OCI-LY7 (cell line): ENCODE results near the gene CEACAM3. TPM values are rescaled to one million over a fixed set of nuclear protein-coding genes. Genes with fewer than 3 reads are reported as not detected.
A peak's percentile ranks its signal among the peaks of the same experiment; 100 is the strongest.

Experiments
- BruUV-seq: library from RNA; stranded (reverse); fragments of 400-500 nt; replicated peaks from 2 replicates; lab custom pipeline; 2021; lab: Mats Ljungman, UMichigan
- CTCF ChIA-PET: fragments of 300-600 bp; sonication (Branson Sonifier 250); formaldehyde crosslinking; loops from one replicate; lab custom pipeline; 2022; ENCODE audit warnings: antibody characterized with exemption; ENCODE audit not compliant: unreplicated experiment; lab: Charles Lee
- POLR2A ChIA-PET: fragments of 300-600 bp; sonication (Branson Sonifier 250); formaldehyde crosslinking; loops from one replicate; lab custom pipeline; 2022; ENCODE audit warnings: antibody characterized with exemption; lab: Charles Lee
- DNase-seq: peaks from one replicate; pipeline ENCODE4 v3.0.0-alpha.2; 2015; ENCODE audit warnings: low spot score
- H2AFZ ChIP-seq: fragments of 200-600 bp; sonication (generic), shearing (Covaris generic); 2 replicates; pipeline ENCODE4 v1.6.1; 2014; ENCODE audit warnings: mild to moderate bottlenecking, antibody characterized with exemption, low read length, moderate library complexity
- H3K27ac ChIP-seq: fragments of 200-600 bp; sonication (generic); 2 replicates; pipeline ENCODE4 v1.5.1; 2014; ENCODE audit warnings: mixed run types, low read depth, mild to moderate bottlenecking, moderate library complexity, low read length, inconsistent platforms; ENCODE audit not compliant: poor library complexity, severe bottlenecking
- H3K36me3 ChIP-seq: fragments of 200-600 bp; sonication (generic); 2 replicates; pipeline ENCODE4 v1.6.1; 2014; ENCODE audit warnings: mild to moderate bottlenecking, antibody characterized with exemption, low read length, moderate library complexity, mixed read lengths; ENCODE audit not compliant: insufficient read depth
- H3K4me1 ChIP-seq: fragments of 200-600 bp; sonication (generic); 2 replicates; pipeline ENCODE4 v1.5.1; 2014; ENCODE audit warnings: mild to moderate bottlenecking, low read length; ENCODE audit not compliant: insufficient read depth, poor library complexity, severe bottlenecking
- H3K4me2 ChIP-seq: fragments of 200-600 bp; sonication (generic); 2 replicates; pipeline ENCODE4 v1.6.1; 2014; ENCODE audit warnings: mild to moderate bottlenecking, low read length
- H3K4me3 ChIP-seq: fragments of 200-600 bp; sonication (generic); 2 replicates; pipeline ENCODE4 v1.5.1; 2014; ENCODE audit warnings: mild to moderate bottlenecking, low read depth, low read length; ENCODE audit not compliant: poor library complexity, severe bottlenecking
- H3K79me2 ChIP-seq: fragments of 200-600 bp; sonication (generic); 2 replicates; pipeline ENCODE4 v1.6.1; 2016; ENCODE audit warnings: low read depth, mild to moderate bottlenecking, low read length, moderate library complexity, mixed read lengths; ENCODE audit not compliant: insufficient read depth
- H3K9me2 ChIP-seq: fragments of 200-600 bp; sonication (generic); 2 replicates; pipeline ENCODE4 v1.6.1; 2016; ENCODE audit warnings: mild to moderate bottlenecking, low read length, mixed read lengths; ENCODE audit not compliant: insufficient read depth
- H3K9me3 ChIP-seq: fragments of 200-600 bp; sonication (generic); 2 replicates; pipeline ENCODE4 v1.6.1; 2014; ENCODE audit warnings: mild to moderate bottlenecking, mixed run types, low read length, mixed read lengths
- H4K20me1 ChIP-seq: fragments of 200-600 bp; sonication (generic); 2 replicates; pipeline ENCODE4 v1.6.1; 2014; ENCODE audit warnings: mild to moderate bottlenecking, antibody characterized with exemption, low read length, moderate library complexity, mixed read lengths; ENCODE audit not compliant: insufficient read depth
- CTCF ChIP-seq: fragments of 200-600 bp; sonication (generic); conservative IDR thresholded peaks from 2 replicates; pipeline ENCODE4 v1.5.1; 2014; ENCODE audit warnings: mild to moderate bottlenecking, antibody characterized with exemption, low read length, moderate library complexity, mixed read lengths
- EZH2phosphoT487 ChIP-seq: fragments of 200-600 bp; sonication (generic); IDR thresholded peaks from 2 replicates; pipeline ENCODE4 v1.6.1; 2018; ENCODE audit warnings: low read depth, borderline replicate concordance, mild to moderate bottlenecking, mixed run types, antibody characterized with exemption, low read length, moderate library complexity, mixed read lengths
- intact Hi-C: fragments of 100-400 bp; cut with micrococcal nuclease; formaldehyde crosslinking; loops from one replicate; pipeline ENCODE4 v1.10.0; 2022; ENCODE audit not compliant: unreplicated experiment
- total RNA-seq, 2 experiments: library from RNA; depleted of rRNA in 1 of 2; stranded (reverse); fragments of >200 nt in 1 of 2; shearing (Covaris generic) in 1 of 2; gene quantifications; 2 replicates each; pipeline ENCODE4 v1.2.3, GENCODE V29; 2014 to 2022

CEACAM3 gene
- total RNA-seq, 2 experiments from 2014 or later = not detected

DNA sequence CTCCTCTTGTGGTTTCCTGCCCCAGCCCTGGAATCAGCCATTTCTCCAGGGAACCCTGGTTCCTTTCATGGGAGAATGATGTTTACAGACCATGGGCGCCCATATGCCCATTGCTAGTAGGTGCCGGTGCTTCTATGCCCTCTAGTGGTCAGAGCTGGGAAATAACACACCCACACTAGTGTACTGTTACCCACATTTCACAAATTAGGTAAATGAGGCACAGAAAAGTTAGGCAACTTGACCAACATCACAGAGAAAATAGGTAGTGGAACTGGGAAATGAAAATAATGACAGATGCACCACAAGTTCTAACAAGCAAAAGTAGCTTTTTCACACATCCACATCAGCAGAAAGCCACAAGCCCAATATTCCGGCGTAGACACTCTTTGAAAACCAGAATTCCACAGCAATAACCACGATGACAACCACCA lies 1.3 kb upstream of the CEACAM3 start:
- no TSS peak for BruUV-seq
- Histone ChIP-seq H2AFZ (no peak overlapping the region), H3K4me1 (peaks cover 16% of the 10 kb centered on the region), H3K9me2 (no peaks in the 10 kb centered on the region), H3K4me3 (no peak overlapping the region), H4K20me1 (no peaks in the 10 kb centered on the region), H3K27ac (no peak overlapping the region), H3K4me2 (no peak overlapping the region), H3K36me3 (no peaks in the 10 kb centered on the region), H3K79me2 (no peaks in the 10 kb centered on the region), H3K9me3 (no peaks in the 10 kb centered on the region)
- peak; percentile 73 for DNase-seq
- TF ChIP-seq EZH2phosphoT487 = no peak
- peak; percentile 94 for TF ChIP-seq CTCF
- intact Hi-C loops = loop anchor here (10.0 kb wide), 1 partner anchor 160 kb away; the partner anchor contains the start of gene RABAC1
- ChIA-PET POLR2A (interaction anchor here (0.6 to 1.2 kb wide), 4 partner anchors 9 to 16 kb away, joined by 3 to 7 read pairs (median 3); no protein-coding TSS in a partner anchor), CTCF (no interaction called here)

- Histone ChIP-seq H3K4me3 (no peak overlapping the region), H3K9me2 (no peaks in the 10 kb centered on the region), H3K36me3 (no peaks in the 10 kb centered on the region), H4K20me1 (no peaks in the 10 kb centered on the region), H3K79me2 (no peaks in the 10 kb centered on the region), H2AFZ (no peak overlapping the region), H3K4me2 (no peak overlapping the region), H3K9me3 (peaks cover 8% of the 10 kb centered on the region; the same call in 1 of the 2 replicates), H3K4me1 (peaks cover 20% of the 10 kb centered on the region), H3K27ac (no peak overlapping the region)
- CTCF ChIA-PET = no interaction called here
- BruUV-seq = no TSS peak
- POLR2A ChIA-PET = no interaction called here
- TF ChIP-seq EZH2phosphoT487 (no peak), CTCF (no peak)
- intact Hi-C loops = loop anchor here (10.0 kb wide), 1 partner anchor 158 kb away; the partner anchor contains the start of gene RABAC1
- no peak for DNase-seq
Observed at GRCh38 chr19:41796901-41797300, 514 bp downstream of the CEACAM3 start.

- no peak overlapping the region for H3K4me3 ChIP-seq
- CTCF ChIA-PET = no interaction called here
Observed at GRCh38 chr19:41799444-41800000, 3.1 kb downstream of the CEACAM3 start.

More at GRCh38 chr19:41799444-41800000, 3.1 kb downstream of the CEACAM3 start:
- intact Hi-C loops = loop anchor here (10.0 kb wide), 1 partner anchor 155 kb away; the partner anchor contains the start of gene RABAC1
- no peaks in the 10 kb centered on the region for H3K79me2 ChIP-seq
- no TSS peak for BruUV-seq
- no peak for TF ChIP-seq CTCF
- no peak for TF ChIP-seq EZH2phosphoT487
- no peak overlapping the region for H3K27ac ChIP-seq
- POLR2A ChIA-PET = no interaction called here
- no peaks in the 10 kb centered on the region for H4K20me1 ChIP-seq
- peaks cover 46% of the 10 kb centered on the region for H3K4me1 ChIP-seq
- H3K4me2 ChIP-seq = no peak overlapping the region
- H3K36me3 ChIP-seq = no peaks in the 10 kb centered on the region
- H2AFZ ChIP-seq = peak overlapping the region; percentile 70; the same call in 1 of the 2 replicates
- H3K9me2 ChIP-seq = no peaks in the 10 kb centered on the region
- DNase-seq = no peak
- H3K9me3 ChIP-seq = peaks cover 10% of the 10 kb centered on the region; the same call in 1 of the 2 replicates
